ENCODE results near the gene PTGIR. TPM values are rescaled to one million over a fixed set of nuclear protein-coding genes. Genes with fewer than 3 reads are reported as not detected.

The PTGIR gene
- total RNA-seq, 1 donor from 2014 or later: not detected

DNA sequence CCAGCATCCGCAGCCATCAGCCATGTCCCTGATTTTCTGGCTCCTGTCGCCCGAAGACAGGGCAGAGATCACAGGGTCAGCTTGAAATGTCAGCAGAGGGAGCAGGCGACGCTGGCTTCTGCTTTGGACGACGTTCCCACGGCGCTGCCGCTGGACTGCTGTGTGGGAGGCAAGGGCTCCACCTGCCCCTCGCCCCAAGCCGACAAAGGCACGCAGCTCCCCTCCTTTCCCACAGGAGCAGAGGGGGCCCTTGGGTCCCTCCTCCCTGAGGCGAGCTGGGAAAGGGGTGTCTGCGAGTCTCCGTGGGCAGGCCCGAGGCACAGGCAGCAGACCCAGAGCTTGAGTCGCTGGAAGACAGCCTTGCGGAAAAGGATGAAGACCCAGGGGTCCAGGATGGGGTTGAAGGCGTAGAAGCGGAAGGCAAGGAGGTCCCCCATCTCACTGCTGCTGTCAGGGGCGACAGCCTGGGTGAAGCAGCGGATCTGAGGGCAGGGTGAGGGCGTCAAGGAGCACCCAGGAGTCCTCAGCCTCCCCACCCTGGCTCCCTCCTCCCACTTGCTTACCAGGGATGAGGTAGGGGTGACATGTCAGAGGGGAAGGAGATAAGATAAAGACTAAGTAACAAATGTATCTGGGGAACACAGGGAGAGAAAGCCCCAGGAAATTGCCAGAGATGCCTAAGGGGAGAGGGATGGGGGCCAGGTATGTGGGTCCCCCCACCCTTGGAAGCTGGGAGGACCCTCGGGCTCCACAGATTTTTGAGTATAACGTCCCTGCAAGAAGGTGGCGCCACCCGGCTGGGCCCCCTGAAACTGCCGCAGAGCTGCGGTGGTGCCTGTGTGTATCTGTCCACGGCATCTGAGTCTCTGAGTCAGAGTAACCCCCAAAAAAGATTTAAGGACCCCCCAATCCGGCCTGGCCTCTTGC lies 3.4 kb downstream of the PTGIR start:
- DNase-seq (ENCODE audit: low read depth): no peak
- Histone ChIP-seq H3K27me3 (ENCODE audit: control insufficient read depth, insufficient read depth, low read length) (peaks cover 8% of the 10 kb centered on the region), H3K36me3 (ENCODE audit: control insufficient read depth, insufficient read depth, low read length) (no peaks in the 10 kb centered on the region), H3K4me3 (ENCODE audit: low read depth, low read length) (no peak overlapping the region)
- TF ChIP-seq, protein P1, sequence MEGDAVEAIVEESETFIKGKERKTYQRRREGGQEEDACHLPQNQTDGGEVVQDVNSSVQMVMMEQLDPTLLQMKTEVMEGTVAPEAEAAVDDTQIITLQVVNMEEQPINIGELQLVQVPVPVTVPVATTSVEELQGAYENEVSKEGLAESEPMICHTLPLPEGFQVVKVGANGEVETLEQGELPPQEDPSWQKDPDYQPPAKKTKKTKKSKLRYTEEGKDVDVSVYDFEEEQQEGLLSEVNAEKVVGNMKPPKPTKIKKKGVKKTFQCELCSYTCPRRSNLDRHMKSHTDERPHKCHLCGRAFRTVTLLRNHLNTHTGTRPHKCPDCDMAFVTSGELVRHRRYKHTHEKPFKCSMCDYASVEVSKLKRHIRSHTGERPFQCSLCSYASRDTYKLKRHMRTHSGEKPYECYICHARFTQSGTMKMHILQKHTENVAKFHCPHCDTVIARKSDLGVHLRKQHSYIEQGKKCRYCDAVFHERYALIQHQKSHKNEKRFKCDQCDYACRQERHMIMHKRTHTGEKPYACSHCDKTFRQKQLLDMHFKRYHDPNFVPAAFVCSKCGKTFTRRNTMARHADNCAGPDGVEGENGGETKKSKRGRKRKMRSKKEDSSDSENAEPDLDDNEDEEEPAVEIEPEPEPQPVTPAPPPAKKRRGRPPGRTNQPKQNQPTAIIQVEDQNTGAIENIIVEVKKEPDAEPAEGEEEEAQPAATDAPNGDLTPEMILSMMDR (IDR thresholded peaks at IDR 0.05; ENCODE audit: insufficient read depth, low read length, poor library complexity, severe bottlenecking): peak; percentile 2

DNA sequence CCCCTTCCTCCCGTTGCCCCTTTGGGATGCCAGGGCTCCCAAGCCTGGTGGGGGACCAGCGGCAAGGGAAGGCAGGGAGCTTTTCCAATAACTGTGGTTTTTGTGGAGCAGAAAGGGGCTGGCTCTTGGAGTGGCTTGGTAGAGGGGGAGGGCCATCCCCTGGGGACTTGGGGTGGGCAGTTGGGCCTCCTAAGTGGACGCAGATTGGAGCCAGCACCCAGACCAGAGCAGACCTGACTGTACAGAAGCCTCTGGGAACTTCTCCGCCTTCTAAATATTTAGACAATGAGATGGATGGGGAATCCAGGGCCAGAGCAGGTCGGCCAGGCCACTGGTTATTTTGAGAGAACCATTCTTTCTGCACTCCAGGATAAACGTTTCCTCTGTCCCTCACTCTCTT lies 4.2 kb downstream of the PTGIR start:
- Histone ChIP-seq H3K4me3 (ENCODE audit: low read depth, low read length) (no peak overlapping the region), H3K27me3 (ENCODE audit: control insufficient read depth, insufficient read depth, low read length) (peaks cover 8% of the 10 kb centered on the region), H3K36me3 (ENCODE audit: control insufficient read depth, insufficient read depth, low read length) (no peaks in the 10 kb centered on the region)
- TF ChIP-seq, protein P1 (IDR thresholded peaks at IDR 0.05; ENCODE audit: insufficient read depth, low read length, poor library complexity, severe bottlenecking): no peak
- DNase-seq (ENCODE audit: low read depth): no peak

DNA sequence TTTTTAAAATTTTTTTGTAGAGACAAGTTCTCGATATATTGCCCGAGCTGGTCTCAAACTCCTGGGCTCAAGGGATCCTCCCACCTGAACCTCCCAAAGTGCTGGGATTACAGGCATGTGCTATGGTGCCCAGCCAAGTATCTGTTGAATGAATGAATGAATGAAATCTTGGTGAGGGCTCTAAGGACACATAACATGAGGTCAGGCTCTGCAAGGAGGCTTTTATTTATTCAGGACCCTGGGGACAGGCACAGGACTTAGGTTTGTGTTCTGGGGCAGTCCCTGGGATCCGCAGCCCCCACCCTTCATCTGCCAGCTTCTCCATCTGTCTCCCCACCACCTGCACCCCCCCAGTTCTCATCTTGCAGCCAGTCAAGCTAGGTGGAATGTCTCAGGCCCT lies 4.6 kb downstream of the PTGIR start:
- no peaks in the 10 kb centered on the region for H3K36me3 ChIP-seq (ENCODE audit: control insufficient read depth, insufficient read depth, low read length)
- H3K4me3 ChIP-seq (ENCODE audit: low read depth, low read length): no peak overlapping the region
- peaks cover 8% of the 10 kb centered on the region for H3K27me3 ChIP-seq (ENCODE audit: control insufficient read depth, insufficient read depth, low read length)
- TF ChIP-seq, protein P1 (IDR thresholded peaks at IDR 0.05; ENCODE audit: insufficient read depth, low read length, poor library complexity, severe bottlenecking): no peak
- DNase-seq (ENCODE audit: low read depth): no peak

DNA sequence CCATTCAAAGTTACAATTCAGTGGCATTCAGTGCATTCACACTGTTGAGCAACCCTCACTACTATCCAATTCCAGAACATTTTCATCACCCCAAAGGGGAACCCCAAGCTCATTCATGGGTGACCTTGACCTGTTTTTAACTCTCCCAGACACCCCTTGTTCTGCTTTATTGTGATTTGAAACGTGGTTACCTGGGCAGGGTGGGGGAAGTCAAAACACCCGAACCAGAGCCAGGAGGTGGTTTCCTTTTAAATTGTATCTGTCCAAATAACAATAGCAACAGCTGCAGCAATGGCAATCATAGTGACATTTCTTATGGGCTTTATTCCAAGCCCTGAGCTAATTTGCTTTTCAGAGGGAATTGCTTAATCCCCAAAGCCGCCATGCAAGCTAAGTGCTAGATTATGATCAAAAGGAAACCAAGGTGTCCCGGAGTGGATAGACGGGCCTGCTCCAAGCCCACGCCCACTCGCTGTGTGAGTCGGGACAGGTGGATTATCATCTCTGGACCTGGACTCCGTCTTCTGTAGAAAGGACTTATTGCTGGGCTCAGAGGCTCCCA lies 6.1 kb downstream of the PTGIR start:
- Histone ChIP-seq H3K36me3 (ENCODE audit: control insufficient read depth, insufficient read depth, low read length) (no peaks in the 10 kb centered on the region), H3K27me3 (ENCODE audit: control insufficient read depth, insufficient read depth, low read length) (peaks cover 8% of the 10 kb centered on the region), H3K4me3 (ENCODE audit: low read depth, low read length) (no peak overlapping the region)
- no peak for DNase-seq (ENCODE audit: low read depth)
- TF ChIP-seq, protein P1 (IDR thresholded peaks at IDR 0.05; ENCODE audit: insufficient read depth, low read length, poor library complexity, severe bottlenecking): no peak

DNA sequence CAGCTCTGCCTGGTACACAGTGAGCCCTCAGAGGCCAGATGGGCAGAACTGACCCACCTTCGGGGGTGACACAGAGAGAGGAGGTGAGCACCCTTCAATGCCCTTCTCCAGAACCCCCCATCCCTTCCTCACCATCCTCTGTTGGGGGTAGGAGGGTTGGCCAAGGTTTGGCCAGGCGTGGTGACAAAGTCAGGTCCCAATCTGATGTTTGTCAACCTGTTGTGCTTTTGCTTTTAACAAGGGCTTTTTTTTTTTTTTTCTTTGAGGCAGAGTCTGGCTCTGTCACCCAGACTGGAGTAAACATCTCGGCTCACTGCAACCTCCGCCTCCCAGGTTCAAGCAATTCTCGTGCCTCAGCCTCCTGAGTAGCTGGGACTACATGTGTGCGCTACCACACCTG lies 7.3 kb downstream of the PTGIR start:
- Histone ChIP-seq H3K27me3 (ENCODE audit: control insufficient read depth, insufficient read depth, low read length) (peaks cover 8% of the 10 kb centered on the region), H3K4me3 (ENCODE audit: low read depth, low read length) (no peak overlapping the region), H3K36me3 (ENCODE audit: control insufficient read depth, insufficient read depth, low read length) (no peaks in the 10 kb centered on the region)
- no peak for DNase-seq (ENCODE audit: low read depth)
- TF ChIP-seq, protein P1 (IDR thresholded peaks at IDR 0.05; ENCODE audit: insufficient read depth, low read length, poor library complexity, severe bottlenecking): no peak

All from kidney epithelial cell (primary cell).